WTC11 (cell line): Measurements from ENCODE around the gene ZNF526. TPM values are rescaled to one million over a fixed set of nuclear protein-coding genes. Genes with fewer than 3 reads are reported as not detected.

Source experiments
- ATAC-seq: fragments of 200-7000 bp; cut with Tn5 transposase; 2 replicates; pipeline ENCODE4 v1.10.0; 2021; ENCODE audit warnings: mild to moderate bottlenecking, moderate library complexity
- CTCF ChIA-PET: fragments of 300-600 bp; sonication (Branson Sonifier 250); formaldehyde crosslinking; loops from one replicate; lab custom pipeline; 2021; ENCODE audit warnings: antibody characterized with exemption; lab: Charles Lee
- POLR2A ChIA-PET: fragments of 350-600 bp; sonication (Branson Sonifier 250); formaldehyde crosslinking; loops from one replicate; lab custom pipeline; 2021; ENCODE audit warnings: antibody characterized with exemption; lab: Charles Lee
- DNase-seq: peaks from one replicate; pipeline ENCODE4 v3.0.0; 2021; ENCODE audit warnings: low spot score
- H3K27ac Mint-ChIP-seq: 2 replicates; pipeline ENCODE4 v1.8.0; 2021; ENCODE audit warnings: mixed read lengths
- H3K27me3 Mint-ChIP-seq: 2 replicates; pipeline ENCODE4 v1.8.0; 2021; ENCODE audit warnings: low read depth, mild to moderate bottlenecking, moderate library complexity, mixed read lengths
- H3K36me3 Mint-ChIP-seq: 2 replicates; pipeline ENCODE4 v1.8.0; 2021; ENCODE audit warnings: mixed read lengths
- H3K4me1 Mint-ChIP-seq: 2 replicates; pipeline ENCODE4 v1.8.0; 2022; ENCODE audit warnings: mixed read lengths
- H3K4me3 Mint-ChIP-seq: 2 replicates; pipeline ENCODE4 v1.8.0; 2021; ENCODE audit warnings: mild to moderate bottlenecking, moderate library complexity, mixed read lengths
- H3K9me3 Mint-ChIP-seq: 2 replicates; pipeline ENCODE4 v1.8.0; 2021; ENCODE audit warnings: mixed read lengths
- AR ChIP-seq: fragments of 250-450 bp; sonication (Bioruptor Pico); IDR thresholded peaks from 2 replicates; pipeline ENCODE4 v1.9.0; 2021; ENCODE audit warnings: mild to moderate bottlenecking
- ARID4B ChIP-seq: sonication (generic); formaldehyde crosslinking; IDR thresholded peaks from 2 replicates; pipeline ENCODE4 v1.8.0; 2023; ENCODE audit warnings: missing genetic modification reagents, mild to moderate bottlenecking, borderline replicate concordance
- CTCF ChIP-seq: fragments of 200-600 bp; IDR thresholded peaks from 2 replicates; pipeline ENCODE4 v1.8.0; 2022; ENCODE audit warnings: antibody characterized with exemption
- E2F1 ChIP-seq: sonication (generic); formaldehyde crosslinking; IDR thresholded peaks from 2 replicates; pipeline ENCODE4 v1.8.0; 2022; ENCODE audit warnings: mild to moderate bottlenecking, missing genetic modification reagents
- FOXK1 ChIP-seq: sonication (generic); formaldehyde crosslinking; IDR thresholded peaks from 2 replicates; pipeline ENCODE4 v1.8.0; 2022; ENCODE audit warnings: mild to moderate bottlenecking, moderate library complexity, missing genetic modification reagents
- FOXP1 ChIP-seq: sonication (generic); formaldehyde crosslinking; IDR thresholded peaks from 2 replicates; pipeline ENCODE4 v1.8.0; 2022; ENCODE audit warnings: missing genetic modification reagents, mild to moderate bottlenecking, moderate library complexity, borderline replicate concordance
- PREB ChIP-seq: sonication (generic); formaldehyde crosslinking; IDR thresholded peaks from 2 replicates; pipeline ENCODE4 v1.8.1; 2022; ENCODE audit warnings: mild to moderate bottlenecking, missing genetic modification reagents, moderate library complexity, borderline replicate concordance
- RELA ChIP-seq: sonication (generic); formaldehyde crosslinking; IDR thresholded peaks from 2 replicates; pipeline ENCODE4 v1.8.1; 2022; ENCODE audit warnings: missing genetic modification reagents, mild to moderate bottlenecking, borderline replicate concordance
- SMAD4 ChIP-seq: sonication (generic); formaldehyde crosslinking; IDR thresholded peaks from 2 replicates; pipeline ENCODE4 v1.8.0; 2022; ENCODE audit warnings: mild to moderate bottlenecking, missing genetic modification reagents
- TEAD4 ChIP-seq: sonication (generic); formaldehyde crosslinking; IDR thresholded peaks from 2 replicates; pipeline ENCODE4 v1.8.0; 2022; ENCODE audit warnings: mild to moderate bottlenecking, missing genetic modification reagents
- ZNF317 ChIP-seq: sonication (generic); formaldehyde crosslinking; IDR thresholded peaks from 2 replicates; pipeline ENCODE4 v1.8.1; 2023; ENCODE audit warnings: low read depth, mild to moderate bottlenecking, moderate library complexity, missing genetic modification reagents, borderline replicate concordance
- ZNF423 ChIP-seq: fragments of 250-450 bp; sonication (Bioruptor Pico); IDR thresholded peaks from 2 replicates; pipeline ENCODE4 v2.1.2; 2022; ENCODE audit warnings: mild to moderate bottlenecking, moderate library complexity
- total RNA-seq: library from RNA; stranded (reverse); gene quantifications from 3 replicates; pipeline ENCODE4 v1.2.3, GENCODE V29; 2021

ZNF526 gene
- total RNA-seq, 1 experiment from 2014 or later = 18.3 TPM

GRCh38 chr19:42198676-42199439 lies 21.3 kb upstream of the ZNF526 start (continued):
- TF ChIP-seq AR (CRISPR knock-in tag) (no peak), PREB (no peak), FOXK1 (CRISPR knock-in tag) (no peak), TEAD4 (CRISPR knock-in tag) (no peak), ZNF423 (CRISPR knock-in tag) (no peak), SMAD4 (CRISPR knock-in tag) (no peak), RELA (no peak)

- ATAC-seq (peak; percentile 32), DNase-seq (peak; percentile 54)
- POLR2A ChIA-PET = no interaction called here
- TF ChIP-seq E2F1 (CRISPR knock-in tag) = 0 out of 2 replicates have a peak, but pooled peaks have one; percentile 55
- no peak for TF ChIP-seq CTCF
- no peak for TF ChIP-seq ARID4B (CRISPR knock-in tag)
- 0 out of 2 replicates have a peak, but pooled peaks have one; percentile 51 for TF ChIP-seq FOXP1
- TF ChIP-seq ZNF317 (CRISPR knock-in tag) = no peak
- Mint-ChIP-seq H3K4me1 (peaks cover 31% of the 10 kb centered on the region), H3K4me3 (no peak overlapping the region), H3K27ac (peak overlapping the region; percentile 0), H3K9me3 (no peaks in the 10 kb centered on the region), H3K27me3 (peaks cover 6% of the 10 kb centered on the region; the same call in 1 of the 2 replicates), H3K36me3 (peaks cover 70% of the 10 kb centered on the region)
- CTCF ChIA-PET = interaction anchor here (1.1 to 1.5 kb wide), 3 partner anchors 43 to 91 kb away, joined by 4 to 6 read pairs (median 4); no protein-coding TSS in a partner anchor
Measured at GRCh38 chr19:42199440-42200115, 20.5 kb upstream of the ZNF526 start.
